Sigmoid colon (tissue), 7 donors: ENCODE results near the gene SUPT3H. TPM values are rescaled to one million over a fixed set of nuclear protein-coding genes. Genes with fewer than 3 reads are reported as not detected.
"Not testable (repeated sequence)": the region's sequence is repeated elsewhere in the genome, so short reads cannot be mapped to it uniquely, and the experiment has no call there.

Experiments used
- DNase-seq: peaks from one replicate; pipeline ENCODE4 v3.0.0-alpha.2; 2019
- H3K27ac ChIP-seq, 4 donors: fragments of 200-600 bp; sonication (generic); one replicate each; pipeline ENCODE4 v1.5.1; 2016 to 2019; ENCODE audit warnings: mild to moderate bottlenecking in 1 of 4
- H3K27me3 ChIP-seq, 3 donors: fragments of 200-600 bp; sonication (generic); one replicate each; pipeline ENCODE4 v1.5.1; 2019; ENCODE audit warnings: mild to moderate bottlenecking in 1 of 3
- H3K36me3 ChIP-seq, 4 donors: fragments of 200-600 bp; sonication (generic); one replicate each; pipeline ENCODE4 v1.5.1; 2016 to 2019
- H3K4me1 ChIP-seq, 4 donors: fragments of 200-600 bp; sonication (generic); one replicate each; pipeline ENCODE4 v1.5.1; 2017 to 2019
- H3K4me3 ChIP-seq, 4 donors: fragments of 200-600 bp; sonication (generic); one replicate each; pipeline ENCODE4 v1.5.1; 2017 to 2019; ENCODE audit warnings: mild to moderate bottlenecking in 2 of 4, moderate library complexity in 1 of 4
- H3K9me3 ChIP-seq, 4 donors: fragments of 200-600 bp in 3 of 4; sonication (generic) in 3 of 4; one replicate each; pipeline versions ENCODE4 v1.5.1 to v1.6.1; 2013 to 2019
- EP300 ChIP-seq, 4 donors: sonication (generic); formaldehyde crosslinking; IDR thresholded peaks; one replicate each; pipeline ENCODE4 v1.6.1; 2017; ENCODE audit warnings: antibody characterized with exemption in 4 of 4
- POLR2A ChIP-seq, 2 donors: fragments of 450-650 bp; IDR thresholded peaks; one replicate each; pipeline ENCODE4 v1.6.1; 2016; ENCODE audit warnings: antibody characterized with exemption in 2 of 2, mild to moderate bottlenecking in 2 of 2, moderate library complexity in 2 of 2
- POLR2AphosphoS5 ChIP-seq, 4 donors: sonication (generic); formaldehyde crosslinking; IDR thresholded peaks; one replicate each; pipeline ENCODE4 v1.6.1; 2017; ENCODE audit warnings: antibody characterized with exemption in 4 of 4
- WGBS, 2 donors: extraction: QIAGEN DNeasy Blood & Tissue Kit; methylation state at CpG; one replicate each; pipeline ENCODE4 v1.1.7; 2013; 5-methylcytosine and 5-hydroxymethylcytosine counted together
- intact Hi-C: fragments of 100-400 bp; cut with DNase I; formaldehyde crosslinking; loops from one replicate; pipeline ENCODE4 v1.15.1; 2023
- polyA plus RNA-seq, 3 donors: library from polyadenylated mRNA; stranded (reverse); fragments of 200-250 nt; gene quantifications; one replicate each; pipeline ENCODE4 v1.2.3, GENCODE V29; 2013
- total RNA-seq, 4 donors: library from RNA; depleted of rRNA; stranded (reverse); fragments of >200 nt; gene quantifications; one replicate each; pipeline ENCODE4 v1.1.0, GENCODE V29; 2016
- TF ChIP-seq, protein P1 (sequence below), 4 experiments: fragments of 450-650 bp in 3 of 4; fragments of 200-600 bp in 1 of 4; IDR thresholded peaks; one replicate each; pipeline ENCODE4 v1.5.1; 2016 to 2019; ENCODE audit warnings: antibody characterized with exemption in 4 of 4, mild to moderate bottlenecking in 3 of 4, moderate library complexity in 2 of 4
- donor health status: healthy with polysubstance abuse.
- donor health status: Bipolar disorder and iron deficiency.
- donor health status: healthy.

SUPT3H gene
- total and polyA plus RNA-seq, 7 donors: 1.6 to 18.2 (median 10.6) TPM

DNA sequence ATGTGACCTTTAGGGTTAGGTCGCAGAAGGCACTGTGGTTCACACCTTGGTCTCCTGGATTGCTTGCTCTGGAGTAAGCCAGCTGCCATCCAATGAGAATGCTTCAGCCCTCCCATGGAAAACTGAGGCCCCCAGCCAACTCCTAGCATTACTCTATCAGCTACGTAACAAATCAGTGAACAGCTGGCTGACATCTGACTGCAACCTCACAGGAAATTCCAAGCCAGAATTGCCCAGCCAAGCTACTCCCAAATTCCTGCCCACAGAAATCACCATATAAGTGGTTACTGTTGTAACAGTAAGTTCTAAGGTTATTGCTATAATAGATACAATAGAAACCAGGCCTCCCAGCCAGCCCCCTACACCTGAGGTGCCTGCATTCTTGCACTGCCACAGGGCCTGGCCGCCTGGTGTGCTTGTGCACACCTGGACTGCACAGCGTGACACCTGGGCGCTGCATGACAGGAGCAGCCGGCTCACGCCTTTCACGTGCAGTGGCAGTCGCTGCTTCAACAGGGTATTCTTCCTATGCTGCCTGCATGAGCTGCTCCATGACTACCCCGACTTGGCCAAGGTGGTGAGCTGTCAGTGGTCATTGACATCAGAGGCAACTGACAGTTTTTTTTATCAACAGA is 479.3 kb downstream of the SUPT3H start:
- Histone ChIP-seq H3K27me3 (no peaks in the 10 kb centered on the region), H3K27ac (no peak overlapping the region), H3K9me3 (peaks cover 0 to 2% (median 0%) of the 10 kb centered on the region in 4 donors), H3K4me3 (no peak overlapping the region), H3K4me1 (no peaks in the 10 kb centered on the region), H3K36me3 (no peaks in the 10 kb centered on the region)
- no peak for DNase-seq
- no peak for TF ChIP-seq EP300 (IDR thresholded peaks at IDR 0.05)
- no peak for TF ChIP-seq POLR2AphosphoS5 (IDR thresholded peaks at IDR 0.05)
- no peak for TF ChIP-seq POLR2A (IDR thresholded peaks at IDR 0.05)
- TF ChIP-seq, protein P1, sequence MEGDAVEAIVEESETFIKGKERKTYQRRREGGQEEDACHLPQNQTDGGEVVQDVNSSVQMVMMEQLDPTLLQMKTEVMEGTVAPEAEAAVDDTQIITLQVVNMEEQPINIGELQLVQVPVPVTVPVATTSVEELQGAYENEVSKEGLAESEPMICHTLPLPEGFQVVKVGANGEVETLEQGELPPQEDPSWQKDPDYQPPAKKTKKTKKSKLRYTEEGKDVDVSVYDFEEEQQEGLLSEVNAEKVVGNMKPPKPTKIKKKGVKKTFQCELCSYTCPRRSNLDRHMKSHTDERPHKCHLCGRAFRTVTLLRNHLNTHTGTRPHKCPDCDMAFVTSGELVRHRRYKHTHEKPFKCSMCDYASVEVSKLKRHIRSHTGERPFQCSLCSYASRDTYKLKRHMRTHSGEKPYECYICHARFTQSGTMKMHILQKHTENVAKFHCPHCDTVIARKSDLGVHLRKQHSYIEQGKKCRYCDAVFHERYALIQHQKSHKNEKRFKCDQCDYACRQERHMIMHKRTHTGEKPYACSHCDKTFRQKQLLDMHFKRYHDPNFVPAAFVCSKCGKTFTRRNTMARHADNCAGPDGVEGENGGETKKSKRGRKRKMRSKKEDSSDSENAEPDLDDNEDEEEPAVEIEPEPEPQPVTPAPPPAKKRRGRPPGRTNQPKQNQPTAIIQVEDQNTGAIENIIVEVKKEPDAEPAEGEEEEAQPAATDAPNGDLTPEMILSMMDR (IDR thresholded peaks at IDR 0.05): no peak
- intact Hi-C loops: no loop called here
- 94 to 95% methylated on average over 10 of the region's 10 CpGs for WGBS, 2 donors

DNA sequence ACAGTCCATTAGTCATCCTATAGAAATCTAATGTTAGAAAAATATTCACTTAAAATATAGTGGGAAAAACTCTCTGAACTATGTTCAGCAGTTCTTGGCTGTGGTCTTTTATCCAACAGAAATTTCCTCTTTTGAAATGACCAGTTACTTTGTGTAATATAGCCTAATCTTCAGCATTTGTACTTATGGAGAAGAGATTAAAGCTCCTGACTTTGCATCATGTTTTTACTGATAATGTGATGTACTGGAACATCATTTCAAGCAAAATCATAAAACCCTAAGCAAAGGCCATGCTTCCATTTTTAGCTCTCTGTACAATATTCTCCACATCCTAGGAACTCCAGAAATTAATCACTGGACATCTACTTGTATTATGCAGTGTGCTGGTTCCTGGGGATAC is 480.4 kb downstream of the SUPT3H start:
- Histone ChIP-seq H3K4me3 (no peak overlapping the region), H3K27ac (no peak overlapping the region), H3K9me3 (peaks cover 0 to 2% (median 0%) of the 10 kb centered on the region in 4 donors), H3K4me1 (no peaks in the 10 kb centered on the region), H3K27me3 (no peaks in the 10 kb centered on the region), H3K36me3 (no peaks in the 10 kb centered on the region)
- no peak for DNase-seq
- TF ChIP-seq POLR2AphosphoS5 (IDR thresholded peaks at IDR 0.05): no peak
- TF ChIP-seq POLR2A (IDR thresholded peaks at IDR 0.05): no peak
- TF ChIP-seq EP300 (IDR thresholded peaks at IDR 0.05): no peak
- TF ChIP-seq, protein P1 (IDR thresholded peaks at IDR 0.05): no peak
- intact Hi-C loops: no loop called here

DNA sequence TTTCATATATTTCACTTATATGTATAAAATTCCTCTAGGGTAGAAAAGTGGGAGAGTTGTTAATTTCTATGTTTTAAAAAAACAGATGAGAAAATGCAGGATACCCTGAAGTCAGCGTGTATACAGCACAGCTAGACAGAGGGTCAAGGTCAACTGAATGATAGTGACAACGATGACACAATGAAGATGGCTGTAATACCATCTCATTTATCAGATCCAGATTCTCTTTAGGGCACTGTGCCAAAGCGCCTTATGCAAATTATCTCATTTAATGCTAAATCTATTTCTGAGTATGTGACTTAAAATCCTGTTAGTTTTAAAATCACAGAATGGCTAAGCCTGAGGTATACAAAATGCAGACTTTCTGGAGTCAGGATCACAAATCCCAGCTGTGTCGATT is 481.0 kb downstream of the SUPT3H start:
- no peak for TF ChIP-seq POLR2AphosphoS5 (IDR thresholded peaks at IDR 0.05)
- TF ChIP-seq, protein P1 (IDR thresholded peaks at IDR 0.05): no peak
- TF ChIP-seq POLR2A (IDR thresholded peaks at IDR 0.05): no peak
- no peak for TF ChIP-seq EP300 (IDR thresholded peaks at IDR 0.05)
- DNase-seq: no peak
- peaks cover 0 to 2% (median 0%) of the 10 kb centered on the region in 4 donors for H3K9me3 ChIP-seq
- intact Hi-C loops: no loop called here
- no peak overlapping the region for H3K27ac ChIP-seq
- no peaks in the 10 kb centered on the region for H3K27me3 ChIP-seq
- no peak overlapping the region for H3K4me3 ChIP-seq
- H3K4me1 ChIP-seq: no peaks in the 10 kb centered on the region
- no peaks in the 10 kb centered on the region for H3K36me3 ChIP-seq
- whole genome bisulfite sequencing, 2 donors: 70 to 83% methylated on average over 4 of the region's 4 CpGs

DNA sequence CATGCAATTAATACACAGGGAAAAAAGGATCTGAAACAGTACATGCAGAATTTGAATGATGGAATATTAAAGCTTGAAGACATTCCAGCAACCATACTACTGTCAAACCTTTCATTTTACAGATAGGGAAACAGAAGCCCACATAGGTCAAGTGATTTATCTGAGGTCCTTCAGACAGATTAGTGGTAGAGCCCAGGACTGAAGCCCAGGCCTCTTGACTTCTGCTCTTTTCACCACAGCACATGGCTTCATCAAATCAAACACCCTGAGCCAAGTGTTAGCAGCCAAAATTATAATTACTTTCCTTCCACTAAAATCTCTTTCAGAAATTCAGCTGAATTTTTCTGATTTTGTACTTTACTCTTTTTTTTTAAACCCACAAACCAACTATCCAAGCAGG is 485.2 kb downstream of the SUPT3H start:
- DNase-seq: no peak
- H3K27me3 ChIP-seq: no peaks in the 10 kb centered on the region
- no peaks in the 10 kb centered on the region for H3K4me1 ChIP-seq
- no peaks in the 10 kb centered on the region for H3K36me3 ChIP-seq
- H3K4me3 ChIP-seq: no peak overlapping the region
- H3K9me3 ChIP-seq: no peaks in the 10 kb centered on the region
- TF ChIP-seq, protein P1 (IDR thresholded peaks at IDR 0.05): no peak
- TF ChIP-seq EP300 (IDR thresholded peaks at IDR 0.05) (no peak), POLR2AphosphoS5 (IDR thresholded peaks at IDR 0.05) (no peak), POLR2A (IDR thresholded peaks at IDR 0.05) (no peak)
- H3K27ac ChIP-seq: no peak overlapping the region
- intact Hi-C loops: no loop called here

DNA sequence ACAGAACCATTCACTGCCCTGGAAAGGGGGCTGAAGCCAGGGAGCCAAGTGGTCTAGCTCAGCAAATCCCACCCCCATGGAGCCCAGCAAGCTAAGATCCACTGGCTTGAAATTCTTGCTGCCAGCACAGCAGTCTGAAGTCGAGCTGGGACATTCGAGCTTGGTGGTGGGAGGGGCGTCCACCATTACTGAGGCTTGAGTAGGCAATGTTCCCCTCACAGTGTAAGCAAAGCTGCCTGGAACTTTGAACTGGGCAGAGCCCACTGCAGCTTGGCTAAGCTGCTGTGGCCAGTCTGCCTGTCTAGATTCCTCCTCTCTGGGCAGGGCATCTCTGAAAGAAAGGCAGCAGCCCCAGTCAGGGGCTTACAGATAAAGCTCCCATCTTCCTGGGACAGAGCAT is 498.7 kb downstream of the SUPT3H start:
- H3K4me1 ChIP-seq, H3K9me3 ChIP-seq, H3K36me3 ChIP-seq, H3K27me3 ChIP-seq, H3K4me3 ChIP-seq, intact Hi-C loops, DNase-seq, H3K27ac ChIP-seq: not testable (repeated sequence)
- 78 to 87% methylated on average over 3 of the region's 3 CpGs for WGBS, 2 donors

DNA sequence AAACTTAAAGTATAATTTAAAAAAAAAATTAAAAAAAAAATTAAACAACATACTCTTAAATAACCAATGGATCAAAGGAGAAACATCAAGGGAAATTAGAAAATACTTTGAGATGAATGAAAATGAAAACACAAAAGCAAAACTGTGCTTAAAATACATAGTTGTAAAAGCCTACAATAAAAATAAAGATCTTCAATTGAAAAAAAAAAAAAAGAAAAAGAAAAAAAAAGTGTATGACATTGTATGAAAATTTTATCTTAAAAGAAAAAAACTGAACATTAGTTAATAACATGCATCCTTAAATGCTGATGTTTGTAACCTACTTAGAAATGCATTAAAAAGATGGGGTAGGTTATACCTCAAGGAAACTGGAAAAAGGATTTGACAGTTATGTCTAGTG is 501.1 kb downstream of the SUPT3H start:
- H3K27ac ChIP-seq, intact Hi-C loops, DNase-seq, H3K27me3 ChIP-seq, H3K9me3 ChIP-seq, H3K4me1 ChIP-seq, H3K36me3 ChIP-seq, H3K4me3 ChIP-seq: not testable (repeated sequence)
